ENCODE results near the gene PTPRR. TPM values are rescaled to one million over a fixed set of nuclear protein-coding genes. Genes with fewer than 3 reads are reported as not detected.

PTPRR gene
- total RNA-seq, 4 donors from 2014 or later: 0.19 TPM; not detected in 3

DNA sequence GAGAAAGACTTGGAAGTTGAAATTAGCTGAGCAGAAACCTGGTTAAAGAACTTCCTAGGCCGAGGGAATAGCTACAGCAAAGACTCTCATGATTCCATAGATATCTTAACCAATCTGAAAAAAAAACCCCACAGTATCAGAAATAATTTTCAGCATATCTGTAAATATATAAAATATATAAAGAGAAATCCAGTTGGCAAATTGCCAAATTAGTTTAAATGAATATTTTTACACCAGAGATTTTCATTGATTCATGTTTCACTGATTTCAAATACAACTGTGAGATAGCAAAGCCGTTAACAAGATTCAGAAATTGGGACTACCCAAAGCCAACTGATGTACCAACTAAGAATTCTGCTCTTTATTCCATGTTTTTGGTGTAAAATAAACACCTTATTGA, 6.8 kb upstream of the PTPRR start:
- no peaks in the 10 kb centered on the region for H3K4me1 ChIP-seq
- no peaks in the 10 kb centered on the region for H3K9me3 ChIP-seq
- no peak overlapping the region for H3K27ac ChIP-seq
- 63 to 65% methylated on average over 2 of the region's 2 CpGs for whole genome bisulfite sequencing, 2 donors
- intact Hi-C loops (cut with DNase I): no loop called here
- no peak for DNase-seq
- no peak overlapping the region for H3K4me3 ChIP-seq
- no peak for TF ChIP-seq POLR2A (IDR thresholded peaks at IDR 0.05)
- TF ChIP-seq, protein P1, sequence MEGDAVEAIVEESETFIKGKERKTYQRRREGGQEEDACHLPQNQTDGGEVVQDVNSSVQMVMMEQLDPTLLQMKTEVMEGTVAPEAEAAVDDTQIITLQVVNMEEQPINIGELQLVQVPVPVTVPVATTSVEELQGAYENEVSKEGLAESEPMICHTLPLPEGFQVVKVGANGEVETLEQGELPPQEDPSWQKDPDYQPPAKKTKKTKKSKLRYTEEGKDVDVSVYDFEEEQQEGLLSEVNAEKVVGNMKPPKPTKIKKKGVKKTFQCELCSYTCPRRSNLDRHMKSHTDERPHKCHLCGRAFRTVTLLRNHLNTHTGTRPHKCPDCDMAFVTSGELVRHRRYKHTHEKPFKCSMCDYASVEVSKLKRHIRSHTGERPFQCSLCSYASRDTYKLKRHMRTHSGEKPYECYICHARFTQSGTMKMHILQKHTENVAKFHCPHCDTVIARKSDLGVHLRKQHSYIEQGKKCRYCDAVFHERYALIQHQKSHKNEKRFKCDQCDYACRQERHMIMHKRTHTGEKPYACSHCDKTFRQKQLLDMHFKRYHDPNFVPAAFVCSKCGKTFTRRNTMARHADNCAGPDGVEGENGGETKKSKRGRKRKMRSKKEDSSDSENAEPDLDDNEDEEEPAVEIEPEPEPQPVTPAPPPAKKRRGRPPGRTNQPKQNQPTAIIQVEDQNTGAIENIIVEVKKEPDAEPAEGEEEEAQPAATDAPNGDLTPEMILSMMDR (IDR thresholded peaks at IDR 0.05): no peak
- no peaks in the 10 kb centered on the region for H3K27me3 ChIP-seq
- no peaks in the 10 kb centered on the region for H3K36me3 ChIP-seq

DNA sequence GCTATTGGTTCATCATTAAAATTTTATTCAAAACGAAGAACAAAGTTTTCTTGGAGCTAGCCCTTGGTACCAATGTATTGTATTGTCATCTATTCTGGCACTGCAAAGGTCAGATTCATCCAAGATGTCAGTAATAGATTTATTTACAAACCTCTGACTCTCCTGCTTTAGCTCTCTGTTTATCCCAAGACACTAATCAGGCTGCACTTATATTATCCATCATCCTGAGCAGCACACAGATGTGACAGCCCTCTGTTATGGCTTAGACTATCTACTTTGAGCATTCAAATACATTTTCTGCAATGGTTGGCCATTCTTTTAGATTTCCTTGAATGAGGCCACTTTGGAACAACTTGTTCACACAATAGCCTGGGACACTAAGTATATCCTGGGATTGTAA, 5.0 kb upstream of the PTPRR start:
- Histone ChIP-seq H3K36me3 (no peaks in the 10 kb centered on the region), H3K4me1 (no peaks in the 10 kb centered on the region), H3K9me3 (no peaks in the 10 kb centered on the region), H3K27ac (no peak overlapping the region), H3K4me3 (no peak overlapping the region), H3K27me3 (peaks cover 0 to 9% (median 0%) of the 10 kb centered on the region in 4 donors)
- WGBS, 2 donors: 12 to 20% methylated on average over 1 of the region's 1 CpG
- no peak for DNase-seq
- TF ChIP-seq, protein P1 (IDR thresholded peaks at IDR 0.05): no peak
- no peak for TF ChIP-seq POLR2A (IDR thresholded peaks at IDR 0.05)
- intact Hi-C loops (cut with DNase I): no loop called here

DNA sequence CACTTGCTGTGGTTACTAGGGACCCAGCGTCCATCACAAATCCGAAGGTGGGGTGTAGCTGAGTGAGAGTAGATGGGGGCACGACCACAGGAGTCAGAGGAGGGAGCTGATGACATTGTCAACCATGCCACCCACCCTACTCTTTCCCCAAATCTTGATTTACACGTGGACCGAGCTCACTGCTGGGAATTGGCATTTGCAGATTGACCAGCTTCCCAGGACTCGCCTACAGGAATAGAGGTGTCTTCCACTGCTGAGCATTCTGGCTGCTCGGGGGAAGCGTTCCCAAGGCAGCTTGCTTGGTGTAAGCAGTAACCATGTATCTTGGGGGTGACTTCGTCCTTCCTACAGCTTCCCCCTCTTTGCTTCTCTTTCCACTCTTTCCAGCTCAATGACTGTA, 353 bp upstream of the PTPRR start:
- Histone ChIP-seq H3K4me1 (peaks cover 0 to 4% (median 0%) of the 10 kb centered on the region in 3 donors), H3K27me3 (peaks cover 0 to 18% (median 0%) of the 10 kb centered on the region in 4 donors), H3K36me3 (no peaks in the 10 kb centered on the region), H3K4me3 (peak overlapping the region in 1 of 4 donors; percentile 21), H3K9me3 (no peaks in the 10 kb centered on the region), H3K27ac (no peak overlapping the region)
- WGBS, 2 donors: 19 to 29% methylated on average over 7 of the region's 9 CpGs
- no peak for DNase-seq
- TF ChIP-seq, protein P1 (IDR thresholded peaks at IDR 0.05): no peak
- TF ChIP-seq POLR2A (IDR thresholded peaks at IDR 0.05): no peak
- intact Hi-C loops (cut with DNase I): no loop called here

DNA sequence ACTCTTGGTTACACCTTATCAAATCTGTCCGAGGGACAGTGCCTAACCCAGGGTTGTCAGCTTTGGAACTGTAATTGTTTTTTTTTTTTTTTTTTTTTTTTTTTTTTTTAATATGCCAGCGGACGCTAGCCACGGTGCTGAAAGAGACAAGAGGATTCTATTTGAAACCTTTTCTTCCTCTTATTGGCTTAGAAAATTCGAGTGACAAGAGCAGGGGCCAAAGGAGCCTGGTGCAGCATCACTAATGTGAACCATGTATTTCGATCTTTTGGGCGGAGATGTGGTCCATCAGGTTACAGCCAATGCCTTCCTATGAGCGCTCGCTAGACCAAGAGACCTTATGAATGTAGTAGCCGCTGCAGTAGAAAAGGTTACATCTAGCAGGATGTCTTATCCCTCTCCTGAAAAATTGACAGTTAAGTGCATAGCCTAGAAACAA, 922 bp downstream of the PTPRR start:
- no peak overlapping the region for H3K27ac ChIP-seq
- H3K4me3 ChIP-seq: no peak overlapping the region
- 13 to 21% methylated on average over 8 to 10 of the region's 10 CpGs for WGBS, 2 donors
- peaks cover 0 to 18% (median 0%) of the 10 kb centered on the region in 4 donors for H3K27me3 ChIP-seq
- peaks cover 0 to 4% (median 0%) of the 10 kb centered on the region in 3 donors for H3K4me1 ChIP-seq
- DNase-seq: no peak
- no peaks in the 10 kb centered on the region for H3K9me3 ChIP-seq
- intact Hi-C loops (cut with DNase I): no loop called here
- TF ChIP-seq, protein P1 (IDR thresholded peaks at IDR 0.05): no peak
- TF ChIP-seq POLR2A (IDR thresholded peaks at IDR 0.05): no peak
- no peaks in the 10 kb centered on the region for H3K36me3 ChIP-seq

DNA sequence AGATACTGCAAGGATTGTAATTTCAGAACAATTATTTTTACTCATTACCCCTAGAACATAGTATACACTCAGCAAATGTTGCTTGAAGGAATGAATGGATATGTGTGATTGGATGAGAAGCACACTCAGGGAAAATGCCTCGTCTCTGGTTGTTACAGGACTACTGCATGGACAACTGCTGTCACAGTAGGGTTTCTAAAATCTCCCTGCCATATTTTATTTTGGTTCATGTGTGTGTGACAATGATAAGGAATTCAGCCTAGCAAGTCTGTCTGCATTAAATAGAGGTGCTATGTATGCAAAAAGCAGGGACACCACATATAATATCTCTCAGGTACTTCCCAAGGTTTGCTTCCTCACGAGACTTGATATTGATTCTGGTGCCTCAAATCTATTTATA, 1.4 kb downstream of the PTPRR start:
- TF ChIP-seq POLR2A (IDR thresholded peaks at IDR 0.05): no peak
- TF ChIP-seq, protein P1 (IDR thresholded peaks at IDR 0.05): no peak
- peaks cover 0 to 4% (median 0%) of the 10 kb centered on the region in 3 donors for H3K4me1 ChIP-seq
- intact Hi-C loops (cut with DNase I): no loop called here
- DNase-seq: no peak
- no peaks in the 10 kb centered on the region for H3K9me3 ChIP-seq
- peaks cover 0 to 18% (median 0%) of the 10 kb centered on the region in 4 donors for H3K27me3 ChIP-seq
- H3K4me3 ChIP-seq: no peak overlapping the region
- no peak overlapping the region for H3K27ac ChIP-seq
- H3K36me3 ChIP-seq: no peaks in the 10 kb centered on the region
- 73 to 75% methylated on average over 2 of the region's 2 CpGs for WGBS, 2 donors

Measured in esophagus squamous epithelium (tissue), 5 donors.